HG03378 (cell line): Measurements from ENCODE around the gene C1orf74.

Experiments
- ATAC-seq: cut with Tn5 transposase; IDR thresholded peaks from one replicate; pipeline ENCODE4 v1.9.1; 2021; ENCODE audit warnings: mild to moderate bottlenecking, moderate library complexity; ENCODE audit not compliant: unreplicated experiment

Gene C1orf74

GRCh38 chr1:209772126-209772525 lies 12.2 kb downstream of the C1orf74 start:
- no peak for ATAC-seq

GRCh38 chr1:209770636-209771415 lies 13.5 kb downstream of the C1orf74 start:
- no peak for ATAC-seq

GRCh38 chr1:209769971-209770370 lies 14.4 kb downstream of the C1orf74 start:
- ATAC-seq = no peak

GRCh38 chr1:209769171-209769904 lies 15.0 kb downstream of the C1orf74 start:
- peak; percentile 78 for ATAC-seq

GRCh38 chr1:209768354-209768774 lies 16.0 kb downstream of the C1orf74 start:
- ATAC-seq = peak; percentile 88

- no peak for ATAC-seq
Observed at GRCh38 chr1:209767706-209768105, 16.7 kb downstream of the C1orf74 start.

GRCh38 chr1:209767096-209767495 lies 17.3 kb downstream of the C1orf74 start:
- no peak for ATAC-seq

- no peak for ATAC-seq
Observed at GRCh38 chr1:209766051-209766450, 18.3 kb downstream of the C1orf74 start.

- ATAC-seq = no peak
Observed at GRCh38 chr1:209761011-209761635, 23.2 kb downstream of the C1orf74 start.

GRCh38 chr1:209759829-209760359 lies 24.5 kb downstream of the C1orf74 start:
- ATAC-seq = no peak

- ATAC-seq = no peak
Observed at GRCh38 chr1:209758400-209758799, 26.0 kb downstream of the C1orf74 start.

- peak; percentile 29 for ATAC-seq
Observed at GRCh38 chr1:209756615-209757445, 27.5 kb downstream of the C1orf74 start.

GRCh38 chr1:209755926-209756614 lies 28.3 kb downstream of the C1orf74 start, which contains the start of gene TRAF3IP3:
Gene TRAF3IP3, plus strand, starts transcription at chr1:209756053. Its CDS starts 3,987 bp downstream, at chr1:209760040.
- peak; percentile 70 for ATAC-seq

GRCh38 chr1:209755256-209755655 lies 29.1 kb downstream of the C1orf74 start:
- ATAC-seq = no peak

GRCh38 chr1:209752890-209753289 lies 31.5 kb downstream of the C1orf74 start:
- no peak for ATAC-seq

- ATAC-seq = peak; percentile 54
Observed at GRCh38 chr1:209751627-209752231, 32.6 kb downstream of the C1orf74 start.

- ATAC-seq = no peak
Observed at GRCh38 chr1:209749670-209750323, 34.6 kb downstream of the C1orf74 start.

GRCh38 chr1:209749205-209749604 lies 35.2 kb downstream of the C1orf74 start:
- ATAC-seq = no peak

GRCh38 chr1:209748620-209749019 lies 35.7 kb downstream of the C1orf74 start:
- no peak for ATAC-seq
